Keratinocyte (primary cell): ENCODE data around the gene PRR3. TPM values are rescaled to one million over a fixed set of nuclear protein-coding genes. Genes with fewer than 3 reads are reported as not detected.

ENCODE experiments used
- DNase-seq: peaks from one replicate; pipeline ENCODE4 v3.0.0-alpha.2; 2011; ENCODE audit warnings: low read depth, missing footprints, low spot score
- FAIRE-seq: peaks from 2 replicates; lab custom pipeline; 2011; peaks lifted over from hg19 to GRCh38; lab: Jason Lieb, UNC
- H2AFZ ChIP-seq: 2 replicates; pipeline ENCODE4 v1.6.0; 2012; ENCODE audit warnings: low read length, control low read depth, inconsistent platforms; ENCODE audit not compliant: control insufficient read depth
- H3K27ac ChIP-seq: 2 replicates; pipeline ENCODE4 v1.5.1; 2011; ENCODE audit warnings: low read length; ENCODE audit not compliant: control insufficient read depth, insufficient read depth
- H3K27me3 ChIP-seq: 3 replicates; pipeline ENCODE4 v1.6.0; 2011; ENCODE audit warnings: low read length; ENCODE audit not compliant: control insufficient read depth, insufficient read depth; ENCODE audit errors: extremely low read depth
- H3K36me3 ChIP-seq, 2 experiments: 2 replicates in 1 of 2; 3 replicates in 1 of 2; pipeline ENCODE4 v1.5.1; 2011; ENCODE audit warnings: low read length in 2 of 2, mild to moderate bottlenecking in 1 of 2; ENCODE audit not compliant: control insufficient read depth in 2 of 2, insufficient read depth in 2 of 2; ENCODE audit errors: extremely low read depth in 1 of 2
- H3K4me1 ChIP-seq: 3 replicates; pipeline ENCODE4 v1.5.1; 2011; ENCODE audit warnings: low read length; ENCODE audit not compliant: control insufficient read depth, insufficient read depth; ENCODE audit errors: extremely low read depth
- H3K4me2 ChIP-seq: 3 replicates; pipeline ENCODE4 v1.6.0; 2011; ENCODE audit warnings: low read depth, low read length; ENCODE audit not compliant: control insufficient read depth, insufficient read depth; ENCODE audit errors: extremely low read depth
- H3K4me3 ChIP-seq, 3 experiments: fragments of 200-600 bp in 1 of 3; sonication (generic) in 1 of 3; 2 replicates in 2 of 3; 3 replicates in 1 of 3; pipeline ENCODE4 v1.5.1; 2011 to 2016; ENCODE audit warnings: low read length in 3 of 3, mild to moderate bottlenecking in 3 of 3, control low read depth in 2 of 3, inconsistent platforms in 1 of 3, low read depth in 1 of 3, mixed read lengths in 1 of 3, mixed run types in 1 of 3, moderate library complexity in 1 of 3; ENCODE audit not compliant: control insufficient read depth in 2 of 3, insufficient read depth in 2 of 3; ENCODE audit errors: extremely low read depth in 1 of 3
- H3K79me2 ChIP-seq: 2 replicates; pipeline ENCODE4 v1.6.0; 2012; ENCODE audit warnings: low read length; ENCODE audit not compliant: control insufficient read depth, insufficient read depth
- H3K9ac ChIP-seq: 3 replicates; pipeline ENCODE4 v1.6.0; 2011; ENCODE audit warnings: low read length; ENCODE audit not compliant: control insufficient read depth, insufficient read depth; ENCODE audit errors: extremely low read depth
- H3K9me1 ChIP-seq: 3 replicates; pipeline ENCODE4 v1.6.0; 2011; ENCODE audit warnings: low read length; ENCODE audit not compliant: control insufficient read depth, insufficient read depth; ENCODE audit errors: extremely low read depth
- H3K9me3 ChIP-seq: 2 replicates; pipeline ENCODE4 v1.5.1; 2012; ENCODE audit warnings: low read depth, low read length; ENCODE audit not compliant: control insufficient read depth
- H4K20me1 ChIP-seq: 3 replicates; pipeline ENCODE4 v1.6.0; 2011; ENCODE audit warnings: low read length; ENCODE audit not compliant: control insufficient read depth, insufficient read depth; ENCODE audit errors: extremely low read depth
- EZH2 ChIP-seq: IDR thresholded peaks from one replicate; pipeline ENCODE4 v1.6.1; 2012; ENCODE audit warnings: inconsistent platforms, mild to moderate bottlenecking, low read length, moderate library complexity
- dilution Hi-C: fragments of 300-500 bp; cut with MboI; formaldehyde crosslinking; loops from one replicate; pipeline ENCODE4 v1.7.0; 2020; ENCODE audit warnings: low sequenced_read_pairs; ENCODE audit not compliant: extremely low pct_ligation_motif_present
- polyA plus RNA-seq, 5 experiments: library from polyadenylated mRNA; depleted of rRNA in 3 of 5; stranded (reverse) in 3 of 5; stranded (forward) in 1 of 5; unstranded in 1 of 5; fragments of >200 nt; gene quantifications; 1 replicate in 1 of 5; 2 replicates in 3 of 5; 3 replicates in 1 of 5; pipeline versions ENCODE4 v1.2.1 to v1.2.3, GENCODE V29; 2011 to 2012; ENCODE audit warnings: missing spikeins in 2 of 5, low read depth in 1 of 5, low replicate concordance in 1 of 5
- TF ChIP-seq, protein P1 (sequence below), 3 experiments: IDR thresholded peaks in 1 of 3; conservative IDR thresholded peaks in 1 of 3; optimal IDR thresholded peaks in 1 of 3; 2 replicates in 2 of 3; 3 replicates in 1 of 3; pipeline versions ENCODE3 to v1.5.1; 2011; ENCODE audit warnings: low read length in 3 of 3, mild to moderate bottlenecking in 3 of 3, moderate library complexity in 2 of 3, control low read depth in 1 of 3, inconsistent platforms in 1 of 3; ENCODE audit not compliant: insufficient read depth in 2 of 3; ENCODE audit errors: extremely low read depth in 1 of 3

Gene PRR3
- polyA plus RNA-seq, 1 donor (not counting 4 experiments of a cell fraction or from before 2014, with no cell fraction given) = 6.1 TPM

GRCh38 chr6:30543821-30544220 lies 13.3 kb upstream of the PRR3 start:
- dilution Hi-C loops = loop anchor here (10.0 kb wide), 1 partner anchor 191 kb away; no protein-coding TSS in a partner anchor
- no peak overlapping the region for H3K9ac ChIP-seq
- no peaks in the 10 kb centered on the region for H3K27me3 ChIP-seq
- DNase-seq (no peak), FAIRE-seq (no peak)
- H2AFZ ChIP-seq = no peak overlapping the region
- H3K36me3 ChIP-seq = peaks cover 22 to 27% of the 10 kb centered on the region in 2 experiments
- TF ChIP-seq, protein P1, sequence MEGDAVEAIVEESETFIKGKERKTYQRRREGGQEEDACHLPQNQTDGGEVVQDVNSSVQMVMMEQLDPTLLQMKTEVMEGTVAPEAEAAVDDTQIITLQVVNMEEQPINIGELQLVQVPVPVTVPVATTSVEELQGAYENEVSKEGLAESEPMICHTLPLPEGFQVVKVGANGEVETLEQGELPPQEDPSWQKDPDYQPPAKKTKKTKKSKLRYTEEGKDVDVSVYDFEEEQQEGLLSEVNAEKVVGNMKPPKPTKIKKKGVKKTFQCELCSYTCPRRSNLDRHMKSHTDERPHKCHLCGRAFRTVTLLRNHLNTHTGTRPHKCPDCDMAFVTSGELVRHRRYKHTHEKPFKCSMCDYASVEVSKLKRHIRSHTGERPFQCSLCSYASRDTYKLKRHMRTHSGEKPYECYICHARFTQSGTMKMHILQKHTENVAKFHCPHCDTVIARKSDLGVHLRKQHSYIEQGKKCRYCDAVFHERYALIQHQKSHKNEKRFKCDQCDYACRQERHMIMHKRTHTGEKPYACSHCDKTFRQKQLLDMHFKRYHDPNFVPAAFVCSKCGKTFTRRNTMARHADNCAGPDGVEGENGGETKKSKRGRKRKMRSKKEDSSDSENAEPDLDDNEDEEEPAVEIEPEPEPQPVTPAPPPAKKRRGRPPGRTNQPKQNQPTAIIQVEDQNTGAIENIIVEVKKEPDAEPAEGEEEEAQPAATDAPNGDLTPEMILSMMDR (optimal IDR thresholded peaks at IDR 0.05 in 1 of 3, IDR thresholded peaks at IDR 0.05 in 1 of 3, conservative IDR thresholded peaks at IDR 0.05 in 1 of 3; ENCODE audit: extremely low read depth in 1 of 3, insufficient read depth in 2 of 3, low read length in 3 of 3) = no peak
- no peak for TF ChIP-seq EZH2
- no peaks in the 10 kb centered on the region for H3K9me3 ChIP-seq
- H3K27ac ChIP-seq = no peak overlapping the region
- H3K79me2 ChIP-seq = no peaks in the 10 kb centered on the region
- no peak overlapping the region for H3K4me3 ChIP-seq
- H4K20me1 ChIP-seq = no peaks in the 10 kb centered on the region
- no peaks in the 10 kb centered on the region for H3K9me1 ChIP-seq
- peaks cover 6% of the 10 kb centered on the region for H3K4me1 ChIP-seq
- H3K4me2 ChIP-seq = no peak overlapping the region

DNA sequence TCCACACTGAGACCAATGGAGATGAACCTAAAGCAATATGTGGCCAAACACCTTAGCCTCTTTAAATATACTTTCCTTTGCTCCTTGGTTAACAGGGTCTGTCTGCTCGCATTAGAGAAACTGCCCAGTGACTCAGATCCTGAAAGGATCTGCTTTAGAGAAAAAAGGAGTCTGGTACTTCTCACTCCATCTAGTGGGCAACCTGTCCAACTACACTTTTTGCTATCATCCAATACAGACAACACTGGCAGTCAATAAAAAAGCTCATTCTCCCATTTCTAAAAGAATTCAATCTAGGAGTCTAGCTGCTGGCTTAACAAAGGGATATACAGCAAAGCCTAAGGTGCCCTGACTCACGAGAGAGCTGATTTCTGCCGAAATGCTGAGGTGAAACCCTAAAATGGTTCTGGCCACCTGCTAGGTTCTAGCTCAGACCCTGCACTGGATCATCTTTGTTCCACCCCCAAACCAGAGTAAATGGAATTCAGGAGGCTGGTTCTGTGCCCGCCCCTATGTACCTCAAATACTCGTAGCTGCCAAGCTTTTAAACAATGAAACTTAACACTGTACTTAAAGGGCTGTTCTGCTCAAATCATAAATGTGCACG lies 12.3 kb upstream of the PRR3 start:
- dilution Hi-C loops = loop anchor here (10.0 kb wide), 1 partner anchor 190 kb away; no protein-coding TSS in a partner anchor
- Histone ChIP-seq H3K36me3 (peaks cover 24 to 33% of the 10 kb centered on the region in 2 experiments), H3K4me1 (peaks cover 6% of the 10 kb centered on the region), H3K9ac (no peak overlapping the region), H3K79me2 (no peaks in the 10 kb centered on the region), H2AFZ (no peak overlapping the region), H3K9me1 (no peaks in the 10 kb centered on the region), H4K20me1 (no peaks in the 10 kb centered on the region), H3K9me3 (no peaks in the 10 kb centered on the region), H3K4me2 (no peak overlapping the region), H3K4me3 (no peak overlapping the region), H3K27me3 (no peaks in the 10 kb centered on the region), H3K27ac (no peak overlapping the region)
- no peak for DNase-seq
- peak; percentile 77 for FAIRE-seq
- TF ChIP-seq, protein P1 (optimal IDR thresholded peaks at IDR 0.05 in 1 of 3, IDR thresholded peaks at IDR 0.05 in 1 of 3, conservative IDR thresholded peaks at IDR 0.05 in 1 of 3; ENCODE audit: extremely low read depth in 1 of 3, insufficient read depth in 2 of 3, low read length in 3 of 3) = peak; percentile 40 to 75 (median 66)
- no peak for TF ChIP-seq EZH2
